Lung (tissue), 16 donors: ENCODE data around the gene SCPEP1. TPM values are rescaled to one million over a fixed set of nuclear protein-coding genes. Genes with fewer than 3 reads are reported as not detected.

Experiments
- ATAC-seq: fragments of 200-7000 bp; cut with Tn5 transposase; one replicate; pipeline ENCODE4 v1.9.1; 2020; ENCODE audit warnings: moderate number of reproducible peaks; ENCODE audit not compliant: insufficient read depth, low FRiP score
- DNase-seq, 3 donors: peaks; one replicate each; pipeline ENCODE4 v3.0.0-alpha.2; 2013 to 2017
- H3K27ac ChIP-seq, 2 donors: one replicate each; pipeline ENCODE4 v1.5.1; 2013; ENCODE audit warnings: mild to moderate bottlenecking in 2 of 2, moderate library complexity in 2 of 2, control low read depth in 1 of 2, inconsistent platforms in 1 of 2, low read depth in 1 of 2, low read length in 1 of 2
- H3K27me3 ChIP-seq, 3 donors: one replicate each; pipeline ENCODE4 v1.5.1; 2013; ENCODE audit warnings: low read length in 2 of 3; ENCODE audit not compliant: control insufficient read depth in 3 of 3, insufficient read depth in 3 of 3
- H3K36me3 ChIP-seq, 4 donors: one replicate each; pipeline ENCODE4 v1.5.1; 2013; ENCODE audit warnings: low read length in 4 of 4, mild to moderate bottlenecking in 1 of 4, moderate library complexity in 1 of 4; ENCODE audit not compliant: control insufficient read depth in 4 of 4, insufficient read depth in 4 of 4
- H3K4me1 ChIP-seq, 5 donors: one replicate each; pipeline ENCODE4 v1.5.1; 2013; ENCODE audit warnings: low read length in 5 of 5, mild to moderate bottlenecking in 2 of 5, moderate library complexity in 1 of 5; ENCODE audit not compliant: control insufficient read depth in 5 of 5, insufficient read depth in 5 of 5
- H3K4me3 ChIP-seq: one replicate; pipeline ENCODE4 v1.5.1; 2013; ENCODE audit warnings: mild to moderate bottlenecking, control low read depth, moderate library complexity
- H3K9ac ChIP-seq, 2 donors: one replicate each; pipeline ENCODE4 v1.5.1; 2013; ENCODE audit warnings: low read length in 2 of 2, control low read depth in 1 of 2; ENCODE audit not compliant: insufficient read depth in 1 of 2
- H3K9me3 ChIP-seq, 4 donors: one replicate each; pipeline ENCODE4 v1.5.1; 2013; ENCODE audit warnings: low read length in 3 of 4, mild to moderate bottlenecking in 1 of 4, moderate library complexity in 1 of 4; ENCODE audit not compliant: control insufficient read depth in 4 of 4, insufficient read depth in 3 of 4
- WGBS, 2 donors: extraction: QIAGEN DNeasy Blood & Tissue Kit; methylation state at CpG; one replicate each; pipeline ENCODE4 v1.1.7; 2013; 5-methylcytosine and 5-hydroxymethylcytosine counted together
- long read RNA-seq, 5 donors: transcript quantifications; one replicate each; lab custom pipeline, GENCODE V29; 2026
- polyA plus RNA-seq, 2 donors: library from polyadenylated mRNA; stranded (reverse); fragments of 200-250 nt; gene quantifications; one replicate each; pipeline ENCODE4 v1.2.1, GENCODE V29; 2013
- total RNA-seq, 2 donors: library from RNA; depleted of rRNA in 1 of 2; stranded (reverse); fragments of >200 nt in 1 of 2; gene quantifications; one replicate each; pipeline ENCODE4 v1.2.1, GENCODE V29; 2014 to 2021
- TF ChIP-seq, protein P1 (sequence below): IDR thresholded peaks from 2 replicates; pipeline ENCODE4 v1.5.1; 2012; ENCODE audit warnings: mild to moderate bottlenecking; ENCODE audit errors: control extremely low read depth, extremely low read depth
- donor health status: control.
- donor health status: control.
- donor health status: Bipolar disorder and iron deficiency.
- donor health status: healthy.
- donor health status: DM: yes; HTN: yes; CAD: no.

The SCPEP1 gene, protein sequence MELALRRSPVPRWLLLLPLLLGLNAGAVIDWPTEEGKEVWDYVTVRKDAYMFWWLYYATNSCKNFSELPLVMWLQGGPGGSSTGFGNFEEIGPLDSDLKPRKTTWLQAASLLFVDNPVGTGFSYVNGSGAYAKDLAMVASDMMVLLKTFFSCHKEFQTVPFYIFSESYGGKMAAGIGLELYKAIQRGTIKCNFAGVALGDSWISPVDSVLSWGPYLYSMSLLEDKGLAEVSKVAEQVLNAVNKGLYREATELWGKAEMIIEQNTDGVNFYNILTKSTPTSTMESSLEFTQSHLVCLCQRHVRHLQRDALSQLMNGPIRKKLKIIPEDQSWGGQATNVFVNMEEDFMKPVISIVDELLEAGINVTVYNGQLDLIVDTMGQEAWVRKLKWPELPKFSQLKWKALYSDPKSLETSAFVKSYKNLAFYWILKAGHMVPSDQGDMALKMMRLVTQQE
- total RNA-seq (100 to 1,000 TPM in 1 of 2 donors, 10 to 100 TPM in 1; 49.5 to 105 TPM), polyA plus RNA-seq (100 to 1,000 TPM in 1 of 2 donors, 10 to 100 TPM in 1; 77.3 to 122 TPM)
- long read RNA-seq, donor 1, transcript SCPEP1-201 (13 exons, 1,942 nt): major isoform, 16 of 29 reads
- long read RNA-seq, donor 1, partial matches to known transcripts: 11 of 29 reads
- long read RNA-seq, donor 1, other reads (novel, unspliced or antisense): 0 of 29 reads
- long read RNA-seq, donor 2, transcript SCPEP1-201 (13 exons, 1,942 nt): major isoform, 5 of 5 reads
- long read RNA-seq, donor 2, partial matches to known transcripts: 0 of 5 reads
- long read RNA-seq, donor 2, other reads (novel, unspliced or antisense): 0 of 5 reads
- long read RNA-seq, donor 3, transcript SCPEP1-201 (13 exons, 1,942 nt): major isoform, 7 of 8 reads
- long read RNA-seq, donor 3, partial matches to known transcripts: 0 of 8 reads
- long read RNA-seq, donor 3, other reads (novel, unspliced or antisense): 0 of 8 reads
- long read RNA-seq, donor 4, partial matches to known transcripts: 5 of 8 reads
- long read RNA-seq, donor 4, other reads (novel, unspliced or antisense): 0 of 8 reads
- long read RNA-seq, donor 5, transcript SCPEP1-201 (13 exons, 1,942 nt): major isoform, 23 of 32 reads
- long read RNA-seq, donor 5, partial matches to known transcripts: 7 of 32 reads
- long read RNA-seq, donor 5, other reads (novel, unspliced or antisense): 0 of 32 reads

DNA sequence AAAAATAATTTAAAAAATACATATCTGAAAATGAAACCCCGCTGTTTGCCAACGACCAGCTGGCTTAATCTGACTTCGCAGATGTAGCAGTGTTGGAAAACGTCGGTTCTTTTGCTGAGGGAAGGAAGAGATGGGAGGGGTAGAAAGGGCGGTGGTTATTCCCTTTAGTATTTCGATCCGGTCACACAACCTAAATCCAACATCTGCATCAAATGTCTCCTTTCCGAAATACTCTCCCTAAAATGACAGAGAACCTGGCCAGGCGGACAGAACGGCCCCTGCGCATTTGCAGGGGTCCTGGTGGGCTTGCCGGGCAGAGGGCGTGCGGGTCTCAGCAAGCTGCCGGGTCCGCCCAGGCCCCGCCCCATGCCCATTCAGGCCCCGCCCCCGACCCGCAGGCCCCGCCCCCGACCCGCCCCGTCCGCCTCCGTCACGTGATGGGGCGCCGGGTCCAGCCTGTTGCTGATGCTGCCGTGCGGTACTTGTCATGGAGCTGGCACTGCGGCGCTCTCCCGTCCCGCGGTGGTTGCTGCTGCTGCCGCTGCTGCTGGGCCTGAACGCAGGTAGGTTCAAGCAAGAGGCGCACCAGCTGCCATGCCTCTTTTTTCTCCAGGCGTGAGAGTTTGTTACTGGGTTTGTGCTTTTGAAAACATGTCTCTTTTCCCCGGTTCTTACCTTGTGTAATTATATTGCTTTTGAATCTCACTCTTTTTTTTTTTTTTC lies at the start of gene SCPEP1:
Gene SCPEP1, plus strand, starts transcription at position 459 of the 723 bp plus-strand sequence. Its CDS starts 29 bp downstream, at position 488.
- peak; percentile 86 to 93 (median 86) for DNase-seq
- Histone ChIP-seq H3K27me3 (no peaks in the 10 kb centered on the region), H3K9ac (peak within 1 kb of the TSS in 1 of 2 donors; percentile 65), H3K36me3 (peaks cover 0 to 2% (median 0%) of the 10 kb centered on the region in 4 donors), H3K27ac (peak within 1 kb of the TSS; percentile 53 to 85), H3K4me3 (peak within 1 kb of the TSS; percentile 82), H3K9me3 (no peaks in the 10 kb centered on the region), H3K4me1 (peaks cover 1 to 11% (median 6%) of the 10 kb centered on the region in 5 donors)
- peak; percentile 98 for ATAC-seq
- TF ChIP-seq, protein P1, sequence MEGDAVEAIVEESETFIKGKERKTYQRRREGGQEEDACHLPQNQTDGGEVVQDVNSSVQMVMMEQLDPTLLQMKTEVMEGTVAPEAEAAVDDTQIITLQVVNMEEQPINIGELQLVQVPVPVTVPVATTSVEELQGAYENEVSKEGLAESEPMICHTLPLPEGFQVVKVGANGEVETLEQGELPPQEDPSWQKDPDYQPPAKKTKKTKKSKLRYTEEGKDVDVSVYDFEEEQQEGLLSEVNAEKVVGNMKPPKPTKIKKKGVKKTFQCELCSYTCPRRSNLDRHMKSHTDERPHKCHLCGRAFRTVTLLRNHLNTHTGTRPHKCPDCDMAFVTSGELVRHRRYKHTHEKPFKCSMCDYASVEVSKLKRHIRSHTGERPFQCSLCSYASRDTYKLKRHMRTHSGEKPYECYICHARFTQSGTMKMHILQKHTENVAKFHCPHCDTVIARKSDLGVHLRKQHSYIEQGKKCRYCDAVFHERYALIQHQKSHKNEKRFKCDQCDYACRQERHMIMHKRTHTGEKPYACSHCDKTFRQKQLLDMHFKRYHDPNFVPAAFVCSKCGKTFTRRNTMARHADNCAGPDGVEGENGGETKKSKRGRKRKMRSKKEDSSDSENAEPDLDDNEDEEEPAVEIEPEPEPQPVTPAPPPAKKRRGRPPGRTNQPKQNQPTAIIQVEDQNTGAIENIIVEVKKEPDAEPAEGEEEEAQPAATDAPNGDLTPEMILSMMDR: no peak
- 0% methylated on average over 39 to 42 of the region's 42 CpGs for WGBS, 2 donors

GRCh38 chr17:56928586-56928985 lies 49.3 kb upstream of the SCPEP1 start:
- H3K4me1 ChIP-seq: no peaks in the 10 kb centered on the region
- no peak overlapping the region for H3K4me3 ChIP-seq
- no peaks in the 10 kb centered on the region for H3K27me3 ChIP-seq
- TF ChIP-seq, protein P1: no peak
- 95% methylated on average over 2 of the region's 2 CpGs for WGBS, 2 donors
- peaks cover 0 to 4% (median 0%) of the 10 kb centered on the region in 4 donors for H3K9me3 ChIP-seq
- no peak overlapping the region for H3K27ac ChIP-seq
- no peaks in the 10 kb centered on the region for H3K36me3 ChIP-seq
- H3K9ac ChIP-seq: no peak overlapping the region
- DNase-seq: no peak
- no peak for ATAC-seq

DNA sequence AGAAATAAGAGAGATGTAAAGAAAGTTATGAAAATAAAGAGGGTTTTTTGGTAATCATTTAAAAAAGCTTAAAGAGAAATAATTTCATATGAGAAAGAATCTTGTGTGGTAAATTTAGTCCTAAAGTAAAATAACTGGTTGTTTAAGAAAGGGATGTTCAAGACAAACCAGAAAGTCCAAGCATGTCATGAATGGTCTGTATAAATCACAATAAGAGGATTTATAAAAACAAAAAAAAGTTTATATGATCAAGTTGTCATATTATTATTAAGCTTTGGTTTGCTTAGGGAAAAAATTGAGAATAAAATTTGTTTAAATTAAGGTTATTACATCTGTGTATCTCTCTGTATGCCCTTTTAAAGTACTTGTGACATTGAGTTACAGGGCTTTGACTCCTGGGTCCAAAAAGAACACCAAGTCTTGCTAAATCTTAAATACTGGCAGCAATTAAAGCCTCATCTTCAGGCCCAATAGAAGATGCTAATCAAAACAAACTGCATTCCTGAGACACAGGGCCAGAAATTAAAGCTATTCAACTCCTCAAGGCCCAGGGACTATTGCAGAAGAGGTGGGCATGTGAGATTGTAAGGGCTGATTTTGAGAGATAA lies 48.5 kb upstream of the SCPEP1 start:
- H3K27me3 ChIP-seq: no peaks in the 10 kb centered on the region
- no peak overlapping the region for H3K4me3 ChIP-seq
- H3K27ac ChIP-seq: no peak overlapping the region
- peaks cover 0 to 5% (median 4%) of the 10 kb centered on the region in 4 donors for H3K36me3 ChIP-seq
- TF ChIP-seq, protein P1: no peak
- no peaks in the 10 kb centered on the region for H3K4me1 ChIP-seq
- DNase-seq (no peak), ATAC-seq (no peak)
- peaks cover 0 to 4% (median 0%) of the 10 kb centered on the region in 4 donors for H3K9me3 ChIP-seq
- H3K9ac ChIP-seq: no peak overlapping the region
